Activated naive CD4-positive, alpha-beta T cell treated with anti-CD3 and anti-CD28 coated beads for 36 hours (primary cell): Measurements from ENCODE around the gene OR8U1. TPM values are rescaled to one million over a fixed set of nuclear protein-coding genes. Genes with fewer than 3 reads are reported as not detected.

Source experiments
- total RNA-seq, 2 experiments: library from RNA; stranded (reverse); gene quantifications; one replicate each; pipeline ENCODE4 v1.2.3, GENCODE V29; 2021

OR8U1 gene
- total RNA-seq, 2 experiments from 2014 or later = not detected

Other genes with a start within 250 kb of the OR8U1 start
- not detected for gene OR8J3, start 235.4 kb upstream of the OR8U1 start, total RNA-seq
- gene OR8K5, start 215.3 kb upstream of the OR8U1 start, total RNA-seq = not detected
- gene OR5J2, start 199.0 kb upstream of the OR8U1 start, total RNA-seq = not detected
- gene OR5T2, start 141.4 kb upstream of the OR8U1 start, total RNA-seq = not detected
- gene OR5T3, start 123.4 kb upstream of the OR8U1 start, total RNA-seq = not detected
- not detected for gene OR5T1, start 101.5 kb upstream of the OR8U1 start, total RNA-seq
- not detected for gene OR8H1, start 83.4 kb upstream of the OR8U1 start, total RNA-seq
- not detected for gene OR8K3, start 60.5 kb upstream of the OR8U1 start, total RNA-seq
- gene OR8K1, start 29.6 kb upstream of the OR8U1 start, total RNA-seq = not detected
- not detected for gene OR8J1, start 21.3 kb upstream of the OR8U1 start, total RNA-seq
- not detected for gene OR5AL1, start 37.1 kb downstream of the OR8U1 start, total RNA-seq
- not detected for gene OR5M3, start 97.7 kb downstream of the OR8U1 start, total RNA-seq
- not detected for gene OR5M8, start 115.7 kb downstream of the OR8U1 start, total RNA-seq
- gene OR5M11, start 167.6 kb downstream of the OR8U1 start, total RNA-seq = not detected
- not detected for gene OR5M10, start 202.1 kb downstream of the OR8U1 start, total RNA-seq
- gene OR5M1, start 239.2 kb downstream of the OR8U1 start, total RNA-seq = not detected